OCI-LY3 (cell line): Measurements from ENCODE around the gene CAMTA1.

Experiments used
- H2AFZ ChIP-seq: fragments of 200-600, 300-600 bp; shearing (Covaris generic); 2 replicates; pipeline ENCODE4 v1.6.0; 2014; ENCODE audit warnings: antibody characterized with exemption, low read depth, low read length
- H3K27ac ChIP-seq: fragments of 200-600, 300-600 bp; sonication (generic); 2 replicates; pipeline ENCODE4 v1.5.1; 2014; ENCODE audit warnings: mild to moderate bottlenecking, low read length, moderate library complexity, mixed read lengths
- H3K27me3 ChIP-seq: fragments of 200-600, 300-600 bp; sonication (generic); 2 replicates; pipeline ENCODE4 v1.6.1; 2014; ENCODE audit warnings: low read depth, low read length, mixed read lengths
- H3K36me3 ChIP-seq: fragments of 200-600, 300-600 bp; sonication (generic); replicated peaks from 2 replicates; pipeline ENCODE3; 2014; ENCODE audit warnings: low read depth, low read length, mixed read lengths
- H3K4me1 ChIP-seq: fragments of 300-600, 200-600 bp; sonication (generic); 2 replicates; pipeline ENCODE4 v1.6.1; 2014; ENCODE audit warnings: low read length, mixed read lengths
- H3K4me2 ChIP-seq: fragments of 200-600, 300-600 bp; sonication (generic); 2 replicates; pipeline ENCODE4 v1.6.1; 2014; ENCODE audit warnings: low read length, mixed read lengths
- H3K4me3 ChIP-seq: fragments of 300-600, 200-600 bp; sonication (generic); 2 replicates; pipeline ENCODE4 v1.5.1; 2014; ENCODE audit warnings: antibody characterized with exemption, mild to moderate bottlenecking, low read length, moderate library complexity
- H3K79me2 ChIP-seq: fragments of 300-600, 200-600 bp; shearing (Covaris generic); 2 replicates; pipeline ENCODE4 v1.6.1; 2014; ENCODE audit warnings: mild to moderate bottlenecking, low read length, mixed read lengths
- H3K9ac ChIP-seq: fragments of 300-600, 200-600 bp; shearing (Covaris generic); 2 replicates; pipeline ENCODE4 v1.6.0; 2014; ENCODE audit warnings: mild to moderate bottlenecking, low read length, moderate library complexity
- H3K9me3 ChIP-seq: fragments of 200-600, 300-600 bp; shearing (Covaris generic); 2 replicates; pipeline ENCODE4 v1.6.1; 2014; ENCODE audit warnings: low read length, mixed read lengths; ENCODE audit not compliant: insufficient read depth
- H4K20me1 ChIP-seq: fragments of 200-600, 300-600 bp; sonication (generic); 2 replicates; pipeline ENCODE4 v1.6.1; 2016; ENCODE audit warnings: low read length, mixed read lengths; ENCODE audit not compliant: insufficient read depth
- CTCF ChIP-seq: fragments of 200-600, 300-600 bp; sonication (generic); IDR thresholded peaks from 2 replicates; pipeline ENCODE4 v1.5.1; 2014; ENCODE audit warnings: antibody characterized with exemption, low read length, low read depth
- EZH2phosphoT487 ChIP-seq: fragments of 200-600 bp; shearing (Covaris generic); IDR thresholded peaks from 2 replicates; pipeline ENCODE4 v1.6.1; 2018; ENCODE audit warnings: antibody characterized with exemption, mixed run types, low read depth

CAMTA1 gene

GRCh38 chr1:6979003-6979613 lies 193.9 kb downstream of the CAMTA1 start:
- no peaks in the 10 kb centered on the region for H4K20me1 ChIP-seq
- H3K27ac ChIP-seq = no peak overlapping the region
- no peaks in the 10 kb centered on the region for H3K27me3 ChIP-seq
- no peak overlapping the region for H3K9ac ChIP-seq
- H3K79me2 ChIP-seq = no peaks in the 10 kb centered on the region
- H3K36me3 ChIP-seq = no peaks in the 10 kb centered on the region
- no peak overlapping the region for H3K4me2 ChIP-seq
- H3K9me3 ChIP-seq = no peaks in the 10 kb centered on the region
- no peaks in the 10 kb centered on the region for H3K4me1 ChIP-seq
- no peak overlapping the region for H3K4me3 ChIP-seq
- H2AFZ ChIP-seq = no peak overlapping the region
- TF ChIP-seq CTCF (no peak), EZH2phosphoT487 (no peak)

GRCh38 chr1:6981595-6981994 lies 196.3 kb downstream of the CAMTA1 start:
- H4K20me1 ChIP-seq = no peaks in the 10 kb centered on the region
- no peak overlapping the region for H3K4me3 ChIP-seq
- no peaks in the 10 kb centered on the region for H3K79me2 ChIP-seq
- H3K9ac ChIP-seq = no peak overlapping the region
- no peak overlapping the region for H3K4me2 ChIP-seq
- no peak overlapping the region for H2AFZ ChIP-seq
- TF ChIP-seq EZH2phosphoT487 = no peak
- no peak for TF ChIP-seq CTCF
- H3K27me3 ChIP-seq = no peaks in the 10 kb centered on the region
- no peak overlapping the region for H3K27ac ChIP-seq
- H3K36me3 ChIP-seq = no peaks in the 10 kb centered on the region
- peaks cover 7% of the 10 kb centered on the region for H3K4me1 ChIP-seq
- no peaks in the 10 kb centered on the region for H3K9me3 ChIP-seq

- H4K20me1 ChIP-seq = no peaks in the 10 kb centered on the region
- H3K36me3 ChIP-seq = no peaks in the 10 kb centered on the region
- no peak overlapping the region for H3K4me3 ChIP-seq
- H3K79me2 ChIP-seq = no peaks in the 10 kb centered on the region
- no peak overlapping the region for H2AFZ ChIP-seq
- peaks cover 7% of the 10 kb centered on the region for H3K4me1 ChIP-seq
- H3K9ac ChIP-seq = no peak overlapping the region
- no peaks in the 10 kb centered on the region for H3K27me3 ChIP-seq
- no peak overlapping the region for H3K27ac ChIP-seq
- no peak overlapping the region for H3K4me2 ChIP-seq
- no peaks in the 10 kb centered on the region for H3K9me3 ChIP-seq
- TF ChIP-seq CTCF (no peak), EZH2phosphoT487 (no peak)
These were observed 197.2 kb downstream of the CAMTA1 start for GRCh38 chr1:6982443-6982842.

- Histone ChIP-seq H3K9me3 (no peaks in the 10 kb centered on the region), H3K4me3 (no peak overlapping the region), H3K36me3 (no peaks in the 10 kb centered on the region), H3K4me1 (peaks cover 7% of the 10 kb centered on the region), H3K4me2 (no peak overlapping the region), H3K9ac (no peak overlapping the region), H4K20me1 (no peaks in the 10 kb centered on the region), H3K27ac (no peak overlapping the region), H2AFZ (no peak overlapping the region), H3K27me3 (no peaks in the 10 kb centered on the region), H3K79me2 (no peaks in the 10 kb centered on the region)
- TF ChIP-seq CTCF (no peak), EZH2phosphoT487 (no peak)
These were observed 197.6 kb downstream of the CAMTA1 start for GRCh38 chr1:6982860-6983259.
